CD4-positive, alpha-beta T cell treated with Interleukin-21 for 1 hour (primary cell): ENCODE data around the gene TCF7.

Source experiments
- DNase-seq: peaks from one replicate; pipeline ENCODE4 v3.0.0-alpha.2; 2020

The TCF7 gene

DNA sequence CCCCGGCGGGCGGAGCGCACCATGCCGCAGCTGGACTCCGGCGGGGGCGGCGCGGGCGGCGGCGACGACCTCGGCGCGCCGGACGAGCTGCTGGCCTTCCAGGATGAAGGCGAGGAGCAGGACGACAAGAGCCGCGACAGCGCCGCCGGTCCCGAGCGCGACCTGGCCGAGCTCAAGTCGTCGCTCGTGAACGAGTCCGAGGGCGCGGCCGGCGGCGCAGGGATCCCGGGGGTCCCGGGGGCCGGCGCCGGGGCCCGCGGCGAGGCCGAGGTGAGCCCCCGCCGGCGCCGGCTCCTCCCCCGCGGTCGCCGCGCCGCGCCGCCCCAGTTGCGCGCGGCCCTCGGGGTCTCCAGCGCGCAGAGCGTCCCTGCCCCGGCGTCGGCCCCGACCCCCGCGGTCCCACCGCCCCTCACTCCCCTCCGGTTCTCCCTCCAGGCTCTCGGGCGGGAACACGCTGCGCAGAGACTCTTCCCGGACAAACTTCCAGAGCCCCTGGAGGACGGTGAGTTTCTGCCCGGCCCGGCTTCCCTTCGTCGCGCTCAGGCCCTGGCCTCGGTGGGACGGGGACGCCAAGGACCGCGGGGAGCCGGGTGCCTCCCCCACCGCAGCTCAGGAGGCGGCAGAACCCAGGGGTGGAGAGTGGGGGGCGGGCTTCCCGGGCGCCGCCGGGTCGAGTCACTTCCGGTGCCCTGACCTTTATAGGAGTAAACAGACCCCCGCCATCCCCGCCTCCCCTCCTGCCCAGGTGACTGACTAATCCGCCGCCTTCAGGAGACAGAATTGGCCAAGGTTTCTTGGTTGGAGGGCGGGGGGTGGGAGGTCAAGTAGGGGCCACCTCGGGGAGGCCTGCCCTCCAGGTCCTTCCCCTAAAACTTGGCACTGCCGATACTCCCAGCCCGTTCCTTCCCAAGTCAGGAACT lies 665 bp downstream of the TCF7 start:
- DNase-seq: peak; percentile 81

DNA sequence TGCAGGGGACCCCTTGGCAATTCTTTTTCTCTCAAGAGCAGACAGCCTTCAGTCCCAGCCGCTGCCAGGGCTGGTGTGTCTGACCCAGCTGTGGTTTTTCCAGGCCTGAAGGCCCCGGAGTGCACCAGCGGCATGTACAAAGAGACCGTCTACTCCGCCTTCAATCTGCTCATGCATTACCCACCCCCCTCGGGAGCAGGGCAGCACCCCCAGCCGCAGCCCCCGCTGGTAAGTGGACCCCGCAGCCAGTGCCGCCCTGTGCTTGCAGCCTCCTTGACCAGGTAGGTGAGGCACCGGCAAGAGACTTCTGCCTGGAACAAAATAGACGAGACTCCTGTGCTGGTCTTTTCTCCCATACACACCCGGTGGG lies 1.3 kb downstream of the TCF7 start:
- no peak for DNase-seq

DNA sequence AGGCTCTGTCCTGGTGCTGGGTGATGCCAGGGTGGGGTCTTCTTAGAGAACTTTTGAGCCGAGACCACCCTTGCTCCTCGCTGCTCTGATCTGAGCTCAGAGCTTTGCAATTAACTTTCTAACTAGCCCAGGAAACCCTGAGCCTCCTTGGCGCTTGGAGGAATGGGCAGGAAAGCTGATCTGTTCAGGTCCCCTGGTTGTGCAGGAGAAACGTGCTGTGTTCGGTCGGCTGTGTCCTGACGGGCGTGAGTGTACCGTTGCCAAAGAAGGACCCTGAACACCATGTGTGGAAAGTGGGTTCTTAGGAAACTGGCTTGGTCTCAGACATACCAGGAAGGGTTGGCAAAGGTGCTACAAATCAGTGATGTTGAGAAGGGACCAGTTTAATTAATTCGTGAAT lies 1.8 kb downstream of the TCF7 start:
- DNase-seq: no peak

DNA sequence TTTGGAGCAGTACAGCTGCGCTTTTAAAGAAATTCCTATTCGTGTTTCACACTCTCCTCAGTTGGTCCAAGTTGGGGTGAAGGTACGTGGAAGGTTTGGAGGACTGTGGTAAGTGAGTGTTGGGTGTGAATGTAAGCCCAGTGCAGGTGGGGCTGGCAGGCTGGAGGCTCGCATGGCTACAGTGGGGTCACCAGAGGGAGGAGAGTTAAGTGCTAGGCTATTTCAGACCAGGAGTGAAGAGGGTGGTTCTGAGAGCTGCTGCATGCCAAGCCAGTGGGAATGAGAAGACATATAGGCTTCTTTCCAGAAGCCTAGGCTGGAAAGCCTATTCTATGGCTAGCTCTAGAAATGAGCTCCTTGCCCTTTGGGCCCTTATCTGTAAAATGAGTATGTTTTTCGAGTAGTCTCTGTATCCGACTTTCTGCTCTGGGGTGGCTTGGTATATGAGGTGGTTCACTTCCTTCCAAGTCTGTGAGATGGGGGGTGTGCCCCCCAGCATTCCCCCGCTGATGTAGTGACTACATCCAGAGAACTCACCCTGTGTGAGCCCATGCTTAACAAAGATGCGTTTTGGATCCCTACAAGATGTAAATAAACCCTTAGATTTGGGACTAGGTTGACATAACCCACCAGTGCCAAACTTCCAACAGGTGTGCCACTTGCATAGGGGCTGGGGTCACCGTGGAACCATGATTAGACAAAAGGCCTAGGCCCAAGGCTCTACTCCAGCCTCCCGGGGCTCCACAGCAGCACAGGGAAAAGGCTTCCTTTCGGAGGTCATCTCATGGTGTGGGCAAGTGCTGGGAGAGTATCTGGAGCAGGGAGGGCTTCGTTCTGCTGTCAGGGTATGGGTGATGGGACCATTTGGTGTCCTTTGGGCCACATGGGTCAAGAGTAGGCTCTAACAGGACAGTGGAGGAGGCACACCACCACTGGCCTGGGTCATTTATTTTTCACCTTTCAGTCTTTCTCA lies 2.6 kb downstream of the TCF7 start:
- no peak for DNase-seq

DNA sequence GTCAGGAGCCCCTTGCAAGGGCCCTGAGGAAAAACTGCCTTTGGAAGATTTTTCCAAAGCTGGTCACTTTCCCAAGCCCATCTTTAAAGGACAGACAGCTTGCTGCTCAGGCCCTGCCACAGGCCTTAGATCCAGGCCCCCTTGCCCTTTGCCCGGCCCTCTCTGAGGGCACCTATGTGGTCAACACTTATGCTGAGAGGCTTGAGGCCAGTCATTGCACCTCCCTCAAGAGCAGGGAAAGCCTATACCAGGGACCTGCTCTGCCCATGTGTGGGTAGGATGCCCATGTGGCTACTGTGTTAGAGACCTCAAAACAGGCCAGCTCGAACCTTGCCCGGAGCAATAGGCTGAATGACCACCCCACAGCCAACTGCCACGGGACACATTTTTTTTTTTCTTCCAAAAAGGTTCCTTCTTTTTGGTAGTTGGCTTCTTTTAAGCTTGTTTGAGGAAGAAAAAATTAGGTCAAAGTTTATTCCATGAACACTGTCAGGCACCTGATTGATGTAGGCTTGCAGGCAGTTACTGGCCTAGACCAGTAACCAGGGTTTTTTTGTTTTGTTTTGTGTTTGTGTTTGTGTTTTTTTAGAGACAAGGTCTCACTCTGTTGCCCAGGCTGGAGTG lies 3.8 kb downstream of the TCF7 start:
- no peak for DNase-seq

DNA sequence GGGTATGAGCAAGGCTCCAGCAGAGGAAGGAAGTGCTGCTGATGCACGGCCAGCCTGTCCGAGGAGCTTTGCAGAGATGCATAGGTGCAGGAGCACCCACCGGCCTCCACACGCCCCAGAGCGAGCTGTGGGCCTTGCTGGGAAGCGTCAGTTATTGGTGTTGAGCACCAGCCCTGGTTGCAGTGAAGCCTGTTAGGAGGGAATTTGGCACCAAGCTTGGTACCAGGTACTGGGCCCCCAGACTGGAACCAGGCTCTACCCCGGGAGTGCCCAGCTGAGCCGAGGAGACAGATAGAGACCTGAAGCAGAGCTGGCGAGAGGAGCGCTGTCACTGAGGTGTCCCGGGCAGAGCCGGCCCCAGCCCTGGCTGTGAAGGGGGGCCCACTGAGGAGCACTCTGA lies 5.2 kb downstream of the TCF7 start:
- no peak for DNase-seq

DNA sequence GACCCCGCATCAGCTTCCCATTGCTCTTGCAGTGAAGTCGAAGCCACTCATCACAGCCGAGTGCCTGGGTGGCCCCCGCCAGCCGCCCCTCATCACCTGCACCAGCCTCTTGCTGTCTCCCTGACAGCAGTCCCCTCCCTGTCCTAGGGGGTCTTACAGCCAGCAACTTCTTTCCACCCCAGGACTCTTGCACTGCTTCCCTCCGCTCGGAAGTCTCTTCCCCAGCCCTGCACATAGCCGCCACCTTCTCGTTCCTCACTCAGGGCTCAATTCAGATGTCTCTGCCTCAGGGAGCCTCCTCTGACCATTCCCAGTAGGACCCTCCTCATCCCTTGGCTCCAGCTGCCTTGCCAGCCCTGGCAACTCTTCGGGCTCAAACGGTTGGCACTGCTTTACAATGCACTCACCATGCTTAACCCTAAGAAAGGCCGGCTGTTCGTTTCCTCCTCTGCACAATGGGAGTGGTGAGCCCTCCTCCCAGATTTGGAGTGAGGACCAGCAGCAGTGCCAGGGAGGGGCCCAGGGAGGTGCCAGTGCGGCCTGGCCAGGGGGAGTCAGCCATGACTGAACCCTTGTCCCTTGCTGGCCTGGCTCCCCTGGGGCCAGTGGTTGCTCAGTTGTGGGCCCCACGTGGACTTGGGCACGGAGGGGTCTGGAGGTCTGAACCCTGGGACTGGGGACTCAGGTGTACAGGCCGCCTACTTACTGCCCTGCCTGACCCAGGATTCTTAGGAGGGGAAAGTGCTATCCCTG lies 6.1 kb downstream of the TCF7 start:
- DNase-seq: no peak

DNA sequence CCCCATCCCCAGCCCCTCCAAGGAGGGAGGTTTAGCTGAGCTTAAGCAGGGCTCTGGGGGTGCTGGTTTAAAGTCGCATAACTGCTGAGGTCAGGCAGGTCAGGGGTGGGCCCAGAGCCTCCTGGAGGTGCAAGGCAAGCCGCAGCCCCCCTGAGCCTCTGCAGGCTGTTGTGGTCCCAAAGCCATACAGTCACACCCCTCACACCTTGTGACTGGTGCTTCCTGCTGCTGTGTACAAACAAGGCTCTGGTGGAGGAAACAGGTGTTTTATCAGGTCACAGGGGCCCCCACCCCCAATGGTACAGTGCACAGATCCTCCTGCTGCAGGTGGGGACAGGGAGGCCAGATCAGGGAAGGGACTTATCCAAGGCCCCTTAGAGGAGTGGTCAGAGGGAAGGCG lies 8.0 kb downstream of the TCF7 start:
- peak; percentile 68 for DNase-seq

DNA sequence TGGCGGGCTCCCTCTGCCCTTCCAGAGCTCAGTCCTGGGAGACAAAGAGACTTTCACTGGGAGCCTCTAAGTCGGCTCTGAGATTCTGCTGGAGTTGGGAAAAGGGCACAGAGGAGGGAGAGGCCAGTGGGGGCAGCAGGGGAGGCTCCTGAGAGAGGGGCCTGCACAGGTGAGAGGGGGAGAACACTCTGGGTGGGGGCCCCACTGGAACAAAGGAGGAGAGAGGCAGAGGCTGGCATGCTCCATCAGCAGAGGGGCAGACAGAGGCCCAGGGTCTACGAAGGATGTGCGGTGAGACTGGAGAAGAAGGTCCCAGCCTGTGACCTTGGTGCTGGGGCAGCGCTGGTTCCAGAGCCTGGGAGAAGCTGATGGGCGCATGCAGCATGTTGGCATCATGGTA lies 8.9 kb downstream of the TCF7 start:
- no peak for DNase-seq

DNA sequence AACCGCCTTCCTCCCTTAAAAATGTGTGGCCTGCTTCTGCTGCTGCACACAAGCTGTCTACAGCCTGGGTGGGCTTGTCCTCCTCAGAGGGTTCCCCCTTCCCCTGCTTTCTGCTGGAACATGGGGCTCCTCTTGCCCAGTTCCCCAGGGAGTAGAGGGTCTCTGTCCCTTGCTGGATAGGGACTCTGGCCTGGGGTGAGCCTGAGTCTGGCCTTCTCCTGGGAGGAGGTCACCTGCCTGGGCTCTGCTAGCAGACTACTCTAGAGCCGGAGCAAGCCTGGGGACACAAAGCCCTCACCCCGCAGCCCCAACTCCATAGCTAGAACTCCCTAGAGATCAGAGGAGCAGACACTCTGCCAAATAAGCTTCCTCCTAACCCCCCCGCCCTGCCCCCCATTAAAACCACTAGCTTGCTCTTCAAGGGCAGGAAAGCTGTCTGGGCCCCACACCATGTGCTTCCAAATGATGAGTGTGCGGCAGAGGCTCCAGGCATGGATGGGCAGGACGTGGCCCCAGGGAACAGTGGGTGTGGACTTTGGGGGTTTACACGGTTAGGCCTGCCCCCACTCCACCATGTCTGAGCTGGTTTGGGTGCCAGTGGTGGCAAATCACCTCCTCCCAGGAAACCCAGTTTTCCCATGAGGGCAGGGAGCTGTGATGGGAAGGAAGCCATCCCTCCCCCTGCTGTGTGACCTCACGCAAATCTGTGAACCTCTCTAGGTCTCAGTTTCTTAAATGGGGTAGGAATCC lies 10.0 kb downstream of the TCF7 start:
- peak; percentile 52 for DNase-seq

DNA sequence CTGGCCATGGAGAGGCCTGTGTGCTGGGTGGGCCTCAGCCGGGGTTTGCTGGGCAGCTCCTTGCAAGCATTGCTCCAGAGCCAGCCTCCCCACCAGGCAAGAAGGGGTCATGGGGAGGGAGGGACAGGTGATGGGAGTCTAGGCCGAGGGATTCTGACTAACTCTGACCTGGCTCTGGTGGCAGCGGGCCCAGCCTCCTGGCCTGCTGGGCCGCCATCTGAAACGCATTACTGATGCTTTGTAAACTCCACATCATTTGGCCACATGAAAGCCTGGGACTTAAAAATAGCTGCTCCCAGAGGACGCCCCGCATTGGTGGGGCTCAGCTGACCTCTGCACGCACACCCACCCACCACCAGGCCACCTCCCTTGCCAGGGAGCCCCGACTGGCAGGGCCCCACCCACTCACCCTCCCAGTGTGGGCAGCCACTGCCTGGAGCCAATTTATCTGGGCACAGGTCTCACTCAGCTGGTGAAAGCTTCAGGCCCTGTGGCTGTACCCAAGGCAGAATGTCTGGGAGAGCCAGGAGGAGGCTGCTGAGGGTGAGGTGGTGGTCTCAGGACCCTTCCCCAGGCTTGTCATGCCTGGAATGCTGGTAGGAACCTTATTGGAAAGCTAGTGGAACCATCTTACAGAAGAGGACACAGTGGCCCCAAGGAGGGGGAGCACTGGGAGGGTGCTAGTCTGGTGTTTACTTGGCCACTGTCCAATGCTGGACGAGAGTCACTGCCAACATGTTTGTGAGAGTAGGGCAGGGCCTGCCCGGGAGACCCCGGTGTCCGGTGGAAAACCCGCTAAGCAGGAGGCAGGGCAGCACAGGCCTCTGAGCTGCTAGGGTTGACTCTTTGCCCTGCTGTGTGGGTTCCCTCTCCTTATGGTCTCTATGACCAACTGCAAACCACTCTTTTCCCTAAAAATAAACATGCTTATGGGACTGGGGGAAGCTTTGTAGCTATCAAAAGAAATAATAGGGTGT lies 10.8 kb downstream of the TCF7 start:
- no peak for DNase-seq

DNA sequence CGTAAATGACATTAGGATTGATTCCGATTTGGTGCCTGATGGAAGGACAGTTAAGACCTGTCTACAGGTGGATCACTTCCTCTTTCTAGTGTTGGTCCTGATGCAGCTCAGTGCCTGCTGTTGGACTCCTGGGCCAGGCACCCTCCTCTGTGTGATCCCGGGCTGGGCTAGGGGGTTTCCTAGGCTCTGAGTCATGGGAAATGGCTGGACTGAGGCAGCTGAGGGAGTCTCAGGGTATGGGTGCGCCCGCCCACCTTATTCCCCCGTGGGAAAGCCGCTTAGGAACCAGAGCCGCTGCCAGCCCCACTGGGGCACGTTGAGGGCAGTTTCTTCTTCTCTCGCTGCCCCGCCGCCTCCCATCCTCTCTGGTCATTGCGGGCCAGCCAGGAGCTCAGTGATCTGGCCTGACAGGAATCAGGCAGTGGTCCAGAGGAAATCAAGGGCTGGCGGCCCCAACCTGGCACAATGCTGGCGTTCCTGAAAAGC lies 12.9 kb downstream of the TCF7 start:
- peak; percentile 51 for DNase-seq

DNA sequence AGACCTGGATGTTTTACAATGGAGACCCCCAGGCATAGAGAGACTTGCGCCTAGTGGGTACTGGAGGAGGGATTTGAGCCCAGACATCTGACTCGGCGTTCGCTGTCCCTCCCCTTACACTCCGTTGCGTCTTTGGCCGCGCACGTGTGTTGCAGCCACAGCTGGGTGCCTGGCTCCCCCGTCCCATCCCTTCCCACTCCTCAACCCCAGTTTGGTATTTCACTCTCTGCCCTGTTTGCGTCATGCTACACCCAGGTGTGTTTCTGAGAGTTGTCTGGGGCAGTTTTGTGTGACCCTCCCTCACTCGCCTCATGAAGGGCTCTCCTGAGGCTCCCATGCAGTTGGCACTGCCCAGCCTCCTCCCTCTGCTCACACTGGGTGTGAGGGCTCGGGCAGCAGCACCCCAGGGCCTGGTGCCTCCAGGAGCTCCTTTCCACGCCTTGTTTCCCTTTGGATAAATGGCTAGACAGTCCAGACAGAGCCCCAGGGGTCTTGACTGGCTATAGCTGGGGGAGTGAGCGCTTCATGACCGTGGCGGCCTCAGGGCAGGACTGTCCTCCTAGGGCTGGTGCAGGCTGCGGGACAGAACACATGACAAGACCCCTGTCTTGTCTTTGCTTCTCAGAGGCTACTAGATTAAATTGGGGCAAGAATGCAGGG lies 13.6 kb downstream of the TCF7 start:
- DNase-seq: no peak

DNA sequence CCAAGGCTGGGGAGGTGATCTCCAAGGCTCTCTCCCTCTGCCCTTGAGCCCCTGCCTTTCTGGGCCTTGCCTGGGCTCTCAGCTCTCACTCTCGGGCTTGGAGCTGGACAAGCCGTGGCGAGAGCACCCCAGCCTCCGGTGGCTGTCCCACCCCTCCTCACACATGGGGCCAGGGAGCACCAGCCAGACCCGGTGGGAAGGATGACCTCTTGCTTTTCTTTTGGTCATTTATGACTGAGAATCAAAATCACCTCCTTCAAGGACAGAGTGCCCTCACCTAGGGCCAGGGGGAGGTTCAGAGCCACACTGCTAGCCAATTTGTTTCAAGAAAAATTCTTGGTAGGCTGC lies 14.1 kb downstream of the TCF7 start:
- DNase-seq: no peak

DNA sequence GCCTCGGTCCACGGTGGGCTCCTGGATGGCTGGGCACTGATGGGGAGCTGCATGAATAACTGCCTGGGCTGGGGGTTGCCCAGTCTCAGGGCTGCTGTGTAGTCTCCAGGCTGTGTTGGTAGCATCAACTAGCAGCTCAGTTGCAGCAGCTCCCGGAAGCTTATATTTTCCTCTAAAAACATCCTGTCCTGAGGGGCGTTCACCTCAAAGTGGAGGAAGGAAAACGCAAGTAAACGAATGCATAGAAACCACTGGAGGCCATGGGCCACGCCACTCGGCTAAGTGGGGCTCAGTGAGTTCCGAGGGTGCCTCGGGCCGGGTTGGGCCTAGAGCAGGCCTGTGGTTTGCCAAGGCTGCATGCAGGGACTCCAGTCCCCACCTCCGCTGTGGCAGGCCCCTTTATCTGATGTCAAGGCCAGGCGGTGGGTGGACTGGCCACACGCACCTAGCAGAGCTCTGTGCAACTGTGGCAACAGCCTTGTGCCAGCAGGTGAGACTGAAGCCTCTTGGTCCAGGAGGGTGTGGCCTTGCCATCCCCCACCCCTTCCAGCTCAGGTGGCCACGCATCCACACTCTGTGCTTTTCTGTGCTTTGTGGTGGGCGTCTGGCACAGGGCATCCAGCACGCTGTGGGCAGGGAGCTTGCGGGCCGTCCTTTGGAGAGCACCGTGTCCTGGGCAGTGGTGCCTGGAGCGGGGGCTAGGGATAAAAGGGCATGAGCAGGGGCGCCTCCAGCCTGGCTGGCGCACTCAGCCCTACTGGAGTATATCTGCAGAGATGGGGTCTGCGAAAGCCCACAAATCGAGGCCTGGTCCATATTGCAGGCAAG lies 15.1 kb downstream of the TCF7 start:
- peak; percentile 44 for DNase-seq

DNA sequence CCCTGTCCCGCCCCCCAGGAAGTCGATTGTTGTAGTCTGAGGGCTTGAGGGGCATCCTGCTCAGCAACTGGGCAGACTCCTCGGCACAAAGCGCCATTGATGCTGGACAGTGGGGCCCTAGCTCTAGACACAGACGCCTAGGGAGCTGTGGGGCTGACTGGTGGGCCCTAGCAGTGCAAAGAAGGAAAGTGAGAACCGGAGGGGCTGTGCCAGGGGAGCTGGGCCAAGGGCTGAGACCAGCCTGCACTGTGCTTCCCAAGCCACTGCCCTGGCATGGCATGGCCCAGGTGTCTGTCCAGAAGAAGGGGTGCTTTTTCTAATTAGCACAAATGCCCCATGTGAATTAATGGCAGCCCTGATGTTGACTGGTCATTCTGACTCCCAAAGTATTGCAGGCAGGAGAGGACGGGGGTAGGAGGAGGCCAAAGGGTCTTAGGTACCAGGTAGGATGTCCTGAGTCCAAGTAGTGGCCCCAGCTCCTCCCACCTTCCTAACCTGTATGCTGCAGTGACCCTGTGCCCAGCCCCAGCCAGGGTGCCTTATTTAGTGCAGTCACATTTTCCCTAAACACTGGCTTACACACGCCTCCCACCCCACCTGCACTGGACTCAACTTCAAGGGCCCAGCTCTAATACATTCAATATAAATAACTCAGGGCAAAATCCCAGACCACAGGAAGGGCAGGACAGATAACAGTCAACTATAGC lies 15.9 kb downstream of the TCF7 start:
- no peak for DNase-seq

DNA sequence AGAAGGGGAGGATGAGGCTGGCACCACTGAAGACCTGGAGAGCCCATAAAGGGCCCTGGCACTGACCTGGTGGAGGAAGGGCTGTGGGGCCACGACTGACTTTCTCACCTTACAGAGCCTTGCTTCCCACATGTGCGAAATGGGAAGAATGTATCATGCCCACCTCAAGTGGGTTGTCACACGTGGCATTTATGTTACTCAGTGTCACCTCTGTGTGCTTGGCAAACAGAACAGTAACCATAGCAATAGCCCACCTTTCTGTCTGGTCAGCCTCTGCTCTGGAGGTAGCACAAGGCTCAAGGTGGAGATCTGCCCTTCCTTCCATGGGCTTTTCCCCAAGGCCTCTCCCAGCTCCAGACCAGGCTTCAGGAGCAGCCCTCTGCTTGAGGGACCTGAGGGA lies 16.7 kb downstream of the TCF7 start:
- DNase-seq: no peak

DNA sequence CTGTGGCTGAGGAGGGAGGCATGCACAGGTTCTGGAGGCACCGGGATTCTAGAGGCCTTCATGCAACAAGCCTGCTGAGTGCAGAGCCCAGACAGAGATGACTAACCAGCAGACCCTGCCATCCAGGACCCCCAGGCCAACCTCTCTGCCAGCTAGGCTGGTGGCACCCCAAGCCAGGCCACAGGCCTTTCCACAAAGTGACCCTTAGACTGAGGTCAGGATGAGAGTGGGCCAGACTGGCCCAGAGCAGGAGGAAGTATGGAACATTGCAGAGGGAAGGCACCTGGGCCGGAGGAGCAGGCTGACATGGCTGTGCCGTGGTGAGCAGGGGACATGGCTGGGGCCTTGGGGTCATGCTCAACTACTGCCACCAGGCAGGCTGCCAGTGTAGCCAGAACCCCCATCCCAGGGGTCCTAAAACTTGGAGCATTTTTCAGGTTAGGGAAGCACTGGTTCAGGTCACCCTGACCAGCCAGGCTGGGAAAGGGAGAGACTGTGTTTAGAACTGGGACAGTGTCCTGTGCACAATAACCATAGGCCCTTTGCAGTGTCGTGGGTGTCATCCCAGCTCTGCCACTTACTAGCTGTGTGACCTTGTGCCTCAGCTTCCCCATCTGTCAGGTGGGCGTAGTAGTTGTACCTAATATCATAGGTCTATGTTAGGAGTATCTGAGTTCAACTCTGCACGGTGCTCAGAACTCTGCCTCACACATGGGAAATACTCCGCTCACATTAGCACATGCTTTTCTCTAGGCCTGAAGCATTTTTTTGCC lies 17.3 kb downstream of the TCF7 start:
- DNase-seq: no peak
